Central memory CD4-positive, alpha-beta T cell (primary cell): Measurements from ENCODE around the gene PLXNA3.

ENCODE experiments used
- DNase-seq: peaks from one replicate; pipeline ENCODE4 v3.0.0; 2022

PLXNA3 gene

DNA sequence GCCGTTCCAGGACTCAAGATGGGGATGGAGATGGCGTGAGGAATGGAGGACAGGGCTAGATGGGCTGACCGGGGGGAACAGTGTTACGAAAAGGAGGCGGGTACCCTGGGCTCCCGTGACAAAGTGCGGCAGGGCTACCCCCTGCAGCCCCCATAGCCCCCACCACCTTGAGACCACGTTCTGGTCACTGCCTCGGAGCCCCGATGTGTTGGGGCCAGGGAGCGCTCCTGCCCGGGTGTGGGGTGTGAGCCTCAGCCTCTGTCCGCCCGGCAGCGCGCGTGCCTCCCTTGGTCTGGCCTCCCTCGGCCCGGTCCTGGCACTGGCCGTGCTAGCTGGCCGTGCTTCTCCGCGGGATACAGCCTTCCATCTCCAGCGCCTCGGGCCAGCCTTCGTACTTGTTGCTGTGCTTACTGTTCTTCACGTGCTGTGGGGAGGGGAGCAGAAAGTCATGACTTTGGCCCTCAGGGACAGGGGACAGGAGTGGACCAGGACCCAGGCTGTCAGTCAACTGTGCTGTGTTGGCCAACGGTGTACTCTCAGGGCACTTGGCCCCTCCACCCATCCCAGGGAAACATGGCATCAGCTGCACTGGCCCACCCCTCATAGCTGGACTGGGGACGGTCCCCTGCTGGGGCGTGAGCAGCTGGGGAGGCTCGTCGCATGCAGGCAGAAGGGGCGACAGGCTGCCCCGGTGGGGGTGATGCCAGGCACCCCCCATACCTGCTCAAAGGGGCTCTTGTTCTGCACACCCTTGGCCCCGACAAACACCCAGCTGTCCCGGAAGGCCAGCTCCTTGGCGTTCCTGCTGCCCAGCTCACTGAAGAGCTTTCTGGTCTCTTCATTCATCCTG lies 48.6 kb downstream of the PLXNA3 start:
- DNase-seq = no peak

GRCh38 chrX:154507673-154508383 lies 49.7 kb downstream of the PLXNA3 start:
- no peak for DNase-seq

DNA sequence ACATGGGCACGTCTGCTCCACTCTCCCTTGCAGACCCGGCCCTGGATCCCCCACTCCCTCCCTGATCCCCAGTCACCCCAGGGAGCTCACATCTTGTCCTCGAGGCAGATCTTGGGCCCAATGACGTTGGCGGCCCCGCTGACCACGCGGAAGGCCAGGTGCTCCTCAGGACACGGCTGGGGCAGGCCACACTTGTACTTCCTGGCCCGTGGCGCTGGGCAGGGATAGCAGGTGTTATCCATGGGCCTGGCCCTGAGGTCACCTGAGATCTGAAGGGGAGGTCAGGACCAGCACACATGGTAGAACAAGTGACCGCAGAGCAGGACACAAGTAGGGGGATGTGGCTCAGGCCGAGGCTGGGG lies 50.3 kb downstream of the PLXNA3 start:
- DNase-seq = no peak

GRCh38 chrX:154509455-154509854 lies 51.4 kb downstream of the PLXNA3 start:
- DNase-seq = no peak

- DNase-seq = no peak
These were observed 53.7 kb downstream of the PLXNA3 start for GRCh38 chrX:154511761-154512160.

- DNase-seq = no peak
These were observed 54.9 kb downstream of the PLXNA3 start for GRCh38 chrX:154512879-154513553.

DNA sequence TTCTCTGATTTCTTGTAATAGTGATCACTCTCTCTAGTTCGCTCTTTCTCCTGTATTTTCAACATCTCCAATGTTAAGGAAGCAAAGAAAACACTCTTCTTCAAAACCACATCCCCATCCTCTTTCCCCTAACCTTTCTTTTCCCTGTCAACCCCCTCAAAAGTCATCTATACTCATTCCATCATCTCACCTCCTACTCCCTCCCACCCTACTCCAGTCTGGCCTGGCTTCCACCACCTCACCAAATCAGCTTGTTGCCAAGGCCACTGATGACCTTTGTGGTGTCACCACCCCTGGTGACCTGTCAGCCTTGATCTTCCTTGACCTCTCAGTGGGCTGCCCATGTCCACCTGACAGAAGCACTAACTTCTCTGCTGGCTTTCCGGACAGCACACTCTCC lies 55.6 kb downstream of the PLXNA3 start:
- DNase-seq = no peak

- no peak for DNase-seq
These were observed 57.2 kb downstream of the PLXNA3 start for GRCh38 chrX:154515090-154515965.

GRCh38 chrX:154515966-154516655 lies 58.0 kb downstream of the PLXNA3 start, which contains the start of gene FAM3A:
Gene FAM3A, minus strand, starts transcription at chrX:154516232. Its CDS starts 460 bp downstream, at chrX:154515772.
- peak; percentile 87 for DNase-seq

GRCh38 chrX:154516656-154517100 lies 58.6 kb downstream of the PLXNA3 start:
- no peak for DNase-seq

DNA sequence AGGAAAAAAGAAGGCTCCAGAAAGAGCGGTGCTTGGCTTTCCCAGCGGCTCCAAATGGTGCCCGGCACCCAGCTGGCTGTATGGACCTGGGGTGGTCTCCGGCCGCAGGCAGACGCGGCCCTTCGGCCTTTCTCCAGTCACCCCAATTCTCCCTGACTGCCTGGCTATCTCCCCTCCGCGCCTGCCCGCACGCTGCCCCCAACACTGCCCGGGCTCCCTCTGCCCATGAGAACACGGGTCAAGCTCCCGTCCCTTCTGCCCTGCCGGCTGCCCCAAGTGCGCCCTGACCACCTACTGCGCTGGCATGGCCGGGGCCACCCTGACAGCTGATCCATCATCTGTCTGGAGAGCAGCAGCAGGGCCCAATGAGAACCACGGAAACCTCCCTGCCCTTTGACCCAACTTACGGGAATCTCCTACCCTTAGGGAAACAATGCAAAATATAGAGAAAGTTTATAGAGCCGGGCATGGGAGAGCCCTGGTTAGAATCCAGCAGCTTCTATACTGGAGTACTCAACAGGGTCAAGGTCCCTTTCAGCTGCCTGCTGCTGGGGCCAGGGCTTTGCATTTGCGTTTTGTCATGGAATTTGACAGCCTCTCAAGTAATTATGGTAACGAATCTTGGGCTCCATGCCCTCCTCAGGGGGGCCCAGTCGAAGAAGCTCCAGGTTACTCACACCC lies 59.2 kb downstream of the PLXNA3 start:
- DNase-seq = no peak

DNA sequence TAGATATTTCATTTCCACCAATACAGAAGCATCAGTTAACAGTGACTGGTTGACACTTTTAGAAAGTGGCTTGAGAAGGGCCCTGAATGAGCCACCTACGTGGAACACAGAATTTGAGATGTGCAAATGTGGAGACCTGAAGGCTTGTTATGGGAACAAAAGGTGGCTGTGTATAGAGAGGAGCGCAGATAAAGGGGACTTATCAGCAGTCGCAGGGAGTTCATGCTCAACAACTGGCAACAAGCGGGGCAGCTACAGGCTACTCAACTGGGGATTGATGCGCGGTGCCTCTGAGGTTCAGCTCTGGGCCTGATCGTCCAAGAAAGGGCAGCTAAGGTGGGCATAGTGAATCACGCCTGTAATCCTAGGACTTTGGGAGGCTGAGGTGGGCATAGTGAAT lies 61.3 kb downstream of the PLXNA3 start:
- DNase-seq = no peak

GRCh38 chrX:154525606-154526490 lies 67.8 kb downstream of the PLXNA3 start:
- no peak for DNase-seq

DNA sequence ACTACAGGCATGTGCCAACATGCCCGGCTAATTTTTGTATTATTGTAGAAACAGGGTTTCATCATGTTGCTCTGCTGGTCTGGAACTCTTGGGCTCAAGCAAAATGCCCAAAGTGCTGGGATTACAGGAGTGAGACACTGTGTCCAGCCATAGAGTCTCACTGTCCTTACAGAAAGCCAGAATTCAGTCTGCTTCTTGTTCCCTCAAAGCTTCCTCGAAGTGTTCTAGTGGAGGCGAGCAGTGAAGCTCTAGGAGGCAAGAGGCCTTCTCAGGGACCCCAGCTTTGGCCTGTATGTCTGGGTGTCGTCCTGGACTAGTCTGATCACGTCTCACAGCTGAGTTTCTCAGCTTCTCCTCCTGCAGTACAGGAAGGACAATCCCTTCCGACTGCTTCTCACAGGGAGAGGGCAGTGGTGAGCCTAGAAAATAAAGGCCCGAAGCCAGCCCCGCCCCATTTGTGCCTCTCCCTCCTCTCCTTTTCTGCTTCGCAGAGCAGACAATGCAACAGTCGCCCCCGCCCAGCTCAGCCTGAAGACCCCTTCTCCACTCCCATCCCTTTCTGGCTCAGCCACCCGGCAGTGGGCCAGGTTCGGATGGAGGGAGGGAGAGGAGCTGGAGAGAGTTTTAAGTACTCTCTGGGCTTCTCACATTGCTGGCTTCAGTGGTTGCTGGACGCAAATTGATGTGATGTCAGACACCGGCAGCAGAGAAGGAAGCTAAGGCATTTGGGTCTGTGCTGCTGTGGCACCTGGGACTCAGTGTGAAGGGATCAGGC lies 69.0 kb downstream of the PLXNA3 start:
- peak; percentile 35 for DNase-seq
